GM18505 (cell line): ENCODE data around the gene IZUMO1.
"Not testable (repeated sequence)": the region's sequence is repeated elsewhere in the genome, so short reads cannot be mapped to it uniquely, and the experiment has no call there.

ENCODE experiments used
- ATAC-seq: cut with Tn5 transposase; IDR thresholded peaks from one replicate; pipeline ENCODE4 v1.9.1; 2021; ENCODE audit not compliant: unreplicated experiment
- POLR2A ChIP-seq: IDR thresholded peaks from 4 replicates; pipeline ENCODE4 v1.6.1; 2011; ENCODE audit warnings: borderline replicate concordance; ENCODE audit not compliant: insufficient read depth, insufficient read length; ENCODE audit errors: extremely low read depth

Gene IZUMO1

GRCh38 chr19:48746738-48747575 lies at the start of gene IZUMO1:
Gene IZUMO1, minus strand, starts transcription at chr19:48746909. Its CDS starts 1,050 bp downstream, at chr19:48745859.
- TF ChIP-seq POLR2A: no peak
- ATAC-seq: no peak

DNA sequence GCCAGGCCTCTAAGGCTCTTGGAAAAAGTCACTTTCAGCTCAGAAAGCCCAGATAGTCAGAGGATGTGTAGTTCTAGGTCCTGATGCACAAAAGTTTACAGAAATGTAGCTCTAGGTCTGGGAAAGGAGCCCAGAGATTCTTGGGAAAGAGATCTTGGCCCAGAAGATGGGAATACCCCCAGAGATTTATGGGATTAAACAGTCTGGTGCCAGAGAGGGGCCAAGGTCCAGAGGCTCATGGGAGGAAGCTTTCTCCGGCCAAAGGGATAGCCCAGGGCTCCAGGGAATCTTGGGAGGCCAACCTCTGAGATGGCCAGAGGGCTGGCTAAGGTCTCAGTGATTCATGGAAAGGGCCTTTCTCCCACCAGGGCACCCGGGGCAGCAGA lies 49.0 kb upstream of the IZUMO1 start:
- no peak for ATAC-seq
- TF ChIP-seq POLR2A: no peak

DNA sequence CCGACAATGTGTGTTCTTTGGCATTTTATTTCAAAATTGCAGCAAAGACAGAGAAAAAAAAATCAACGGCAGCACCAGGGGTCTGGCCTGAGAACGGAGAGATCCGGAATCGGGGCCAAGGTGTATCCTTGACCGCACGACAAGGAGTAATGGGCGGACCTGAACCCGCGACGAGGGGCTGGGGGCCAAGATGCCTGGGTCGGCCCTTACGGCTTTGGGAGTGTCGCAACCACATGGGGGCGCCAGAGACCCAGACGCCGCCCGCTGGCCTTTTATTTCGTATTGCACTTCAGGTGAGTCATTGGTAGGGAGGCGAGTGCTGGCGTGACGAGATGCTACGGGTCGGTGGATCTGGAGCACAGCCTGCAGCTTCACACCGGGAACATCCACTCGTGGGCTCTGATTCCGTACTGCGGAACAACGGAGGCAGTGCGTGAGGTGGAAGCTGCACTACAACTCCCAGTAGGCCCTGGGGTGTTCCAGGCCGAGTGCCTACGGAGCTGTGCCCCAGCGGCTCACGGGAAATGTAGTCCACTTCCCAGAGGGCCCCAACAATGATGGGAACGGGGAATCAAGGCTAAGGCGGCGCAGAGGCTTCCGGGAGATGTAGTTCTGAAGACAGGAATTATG lies 48.5 kb upstream of the IZUMO1 start:
- peak; percentile 40 for TF ChIP-seq POLR2A
- peak; percentile 65 for ATAC-seq

- TF ChIP-seq POLR2A: no peak
- ATAC-seq: no peak
Observed at GRCh38 chr19:48794291-48794690, 47.6 kb upstream of the IZUMO1 start.

DNA sequence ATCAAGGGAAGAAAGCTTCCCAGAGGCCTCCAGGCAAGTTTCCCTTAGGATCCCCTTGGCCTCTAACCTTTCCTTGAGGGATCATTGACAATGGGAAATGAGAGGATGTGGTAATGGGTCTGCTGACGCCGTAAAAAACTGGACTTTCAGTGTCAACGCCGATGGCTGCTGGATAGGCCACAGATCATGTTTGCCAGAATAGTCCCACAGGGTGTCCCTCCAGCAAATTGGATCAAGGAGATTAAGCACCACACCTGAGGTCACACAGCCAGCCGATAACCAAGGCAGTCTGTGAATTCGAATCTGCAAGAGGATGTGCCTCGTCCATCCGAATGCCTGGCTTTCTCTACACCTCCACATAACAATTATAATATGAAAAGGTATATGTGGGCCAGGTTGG lies 46.6 kb upstream of the IZUMO1 start:
- no peak for TF ChIP-seq POLR2A
- ATAC-seq: no peak

GRCh38 chr19:48787331-48787730 lies 40.6 kb upstream of the IZUMO1 start:
- not testable (repeated sequence) for ATAC-seq

- not testable (repeated sequence) for ATAC-seq
Observed at GRCh38 chr19:48786422-48786821, 39.7 kb upstream of the IZUMO1 start.

GRCh38 chr19:48784527-48784926 lies 37.8 kb upstream of the IZUMO1 start:
- no peak for TF ChIP-seq POLR2A
- no peak for ATAC-seq

DNA sequence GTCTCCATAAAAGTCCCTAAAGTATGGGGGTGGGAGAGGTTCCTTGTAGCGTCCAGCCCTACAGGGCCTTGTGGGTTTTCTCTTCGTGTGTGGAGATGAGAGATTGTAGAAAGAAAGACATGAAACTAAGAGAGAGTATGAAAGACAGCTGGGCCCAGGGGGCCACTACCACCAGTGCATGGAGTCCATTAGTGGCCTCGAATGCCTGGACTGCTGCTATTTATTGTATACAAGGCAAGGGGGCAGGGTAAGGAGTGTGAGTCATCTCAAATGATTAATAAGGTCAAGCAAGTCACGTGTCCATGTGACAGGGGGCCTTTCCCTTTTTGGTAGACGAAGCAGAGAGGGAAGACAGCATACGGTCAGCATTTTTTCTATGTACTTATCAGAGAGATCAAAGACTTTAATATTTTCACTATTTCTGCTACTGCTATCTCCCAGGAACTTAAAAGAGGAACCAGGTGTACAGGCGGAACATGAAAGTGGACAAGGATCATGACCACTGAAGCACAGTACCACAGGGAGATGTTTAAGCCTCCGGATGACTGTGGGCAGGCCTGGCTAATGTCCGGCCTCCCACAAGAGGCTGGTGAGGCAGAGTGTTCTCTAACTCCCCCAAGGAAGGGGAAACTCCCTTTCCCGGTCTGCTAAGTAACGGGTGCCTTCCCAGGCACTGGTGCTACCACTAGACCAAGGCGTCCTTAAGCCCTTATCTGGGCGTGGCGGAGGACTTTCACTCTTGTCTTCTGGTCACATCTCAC lies 34.1 kb upstream of the IZUMO1 start:
- no peak for ATAC-seq
- no peak for TF ChIP-seq POLR2A

DNA sequence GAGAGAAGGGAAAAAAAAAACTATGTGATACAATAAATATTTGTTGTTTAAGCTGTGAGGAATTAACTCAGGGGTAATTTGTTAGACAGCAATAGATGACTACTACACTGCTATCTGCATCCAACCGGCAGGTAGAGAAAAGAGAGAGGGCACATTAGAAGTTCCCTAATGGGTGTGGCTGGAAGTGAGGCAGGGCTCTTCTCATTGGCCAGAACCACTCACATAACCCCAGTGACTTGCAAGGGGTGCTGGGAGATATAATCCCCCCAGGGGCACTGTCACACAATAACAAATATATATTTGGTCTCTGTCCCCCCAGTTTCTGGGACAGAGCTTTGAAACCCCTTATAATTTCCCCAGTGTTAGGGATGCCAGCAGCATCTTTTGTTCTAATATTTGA lies 32.9 kb upstream of the IZUMO1 start:
- ATAC-seq: no peak
- no peak for TF ChIP-seq POLR2A

- no peak for ATAC-seq
- no peak for TF ChIP-seq POLR2A
Observed at GRCh38 chr19:48777720-48778119, 31.0 kb upstream of the IZUMO1 start.

- no peak for ATAC-seq
- TF ChIP-seq POLR2A: no peak
Observed at GRCh38 chr19:48777139-48777538, 30.4 kb upstream of the IZUMO1 start.

DNA sequence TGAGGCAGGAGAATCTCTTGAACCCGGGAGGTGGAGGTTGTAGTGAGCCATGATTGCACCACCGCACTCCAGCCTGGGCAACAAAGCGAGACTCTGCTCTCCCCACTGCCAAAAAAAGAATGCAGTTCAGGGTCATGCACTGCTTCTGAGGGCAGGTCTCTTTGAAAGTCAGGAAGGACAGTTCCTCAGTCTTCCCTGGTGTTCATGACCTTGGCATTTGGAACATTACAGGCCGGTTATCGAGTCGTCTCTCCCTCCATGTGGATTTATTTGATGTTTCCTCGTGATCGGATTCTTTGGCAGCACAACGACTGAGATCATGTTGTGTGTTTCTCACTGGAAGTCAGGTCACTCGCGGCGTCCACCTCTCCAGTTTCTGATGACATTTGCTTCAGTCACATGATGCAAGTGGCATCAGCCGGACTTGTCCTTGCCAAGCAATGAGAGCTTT lies 25.8 kb upstream of the IZUMO1 start:
- TF ChIP-seq POLR2A: no peak
- ATAC-seq: no peak
